Astrocyte (in vitro differentiated cells and primary cell): ENCODE measurements around the gene BSN.

Source experiments
- EZH2 ChIP-seq: IDR thresholded peaks from 2 replicates; pipeline ENCODE4 v1.6.1; 2012; ENCODE audit warnings: mild to moderate bottlenecking, low read length, inconsistent platforms; ENCODE audit not compliant: insufficient read depth
- TF ChIP-seq, protein P1 (sequence below): IDR thresholded peaks from 2 replicates; pipeline ENCODE4 v1.5.1; 2011; ENCODE audit warnings: low read depth, mild to moderate bottlenecking, inconsistent platforms, low read length, moderate library complexity; ENCODE audit not compliant: insufficient read depth

GRCh38 chr3:49629451-49629850, 75.2 kb downstream of the BSN start:
- TF ChIP-seq EZH2: no peak
- TF ChIP-seq, protein P1, sequence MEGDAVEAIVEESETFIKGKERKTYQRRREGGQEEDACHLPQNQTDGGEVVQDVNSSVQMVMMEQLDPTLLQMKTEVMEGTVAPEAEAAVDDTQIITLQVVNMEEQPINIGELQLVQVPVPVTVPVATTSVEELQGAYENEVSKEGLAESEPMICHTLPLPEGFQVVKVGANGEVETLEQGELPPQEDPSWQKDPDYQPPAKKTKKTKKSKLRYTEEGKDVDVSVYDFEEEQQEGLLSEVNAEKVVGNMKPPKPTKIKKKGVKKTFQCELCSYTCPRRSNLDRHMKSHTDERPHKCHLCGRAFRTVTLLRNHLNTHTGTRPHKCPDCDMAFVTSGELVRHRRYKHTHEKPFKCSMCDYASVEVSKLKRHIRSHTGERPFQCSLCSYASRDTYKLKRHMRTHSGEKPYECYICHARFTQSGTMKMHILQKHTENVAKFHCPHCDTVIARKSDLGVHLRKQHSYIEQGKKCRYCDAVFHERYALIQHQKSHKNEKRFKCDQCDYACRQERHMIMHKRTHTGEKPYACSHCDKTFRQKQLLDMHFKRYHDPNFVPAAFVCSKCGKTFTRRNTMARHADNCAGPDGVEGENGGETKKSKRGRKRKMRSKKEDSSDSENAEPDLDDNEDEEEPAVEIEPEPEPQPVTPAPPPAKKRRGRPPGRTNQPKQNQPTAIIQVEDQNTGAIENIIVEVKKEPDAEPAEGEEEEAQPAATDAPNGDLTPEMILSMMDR: no peak
